ENCODE results near the gene CAPNS1. TPM values are rescaled to one million over a fixed set of nuclear protein-coding genes. Genes with fewer than 3 reads are reported as not detected.
A peak's percentile ranks its signal among the peaks of the same experiment; 100 is the strongest.

Gene CAPNS1
- total RNA-seq, 6 experiments from 2014 or later: 1,039 to 1,309 (median 1,209) TPM

GRCh38 chr19:36115453-36116343, 24.2 kb upstream of the CAPNS1 start, which contains the start of gene TBCB:
Gene TBCB, plus strand, starts transcription at chr19:36115468. Its CDS starts 93 bp downstream, at chr19:36115561.
- H3K4me1 Mint-ChIP-seq (ENCODE audit: low read depth): peaks cover 45% of the 10 kb centered on the region
- no peaks in the 10 kb centered on the region for H3K9me3 Mint-ChIP-seq
- no peak for TF ChIP-seq CTCF (IDR thresholded peaks at IDR 0.05)
- peak within 1 kb of the TSS; percentile 99 for H3K4me3 Mint-ChIP-seq
- no peak for DNase-seq
- peaks cover 3% of the 10 kb centered on the region for H3K27me3 Mint-ChIP-seq (ENCODE audit: insufficient read depth)
- peaks cover 36% of the 10 kb centered on the region for H3K36me3 Mint-ChIP-seq (ENCODE audit: low read depth)
- peak within 1 kb of the TSS; percentile 98 for H3K27ac Mint-ChIP-seq

DNA sequence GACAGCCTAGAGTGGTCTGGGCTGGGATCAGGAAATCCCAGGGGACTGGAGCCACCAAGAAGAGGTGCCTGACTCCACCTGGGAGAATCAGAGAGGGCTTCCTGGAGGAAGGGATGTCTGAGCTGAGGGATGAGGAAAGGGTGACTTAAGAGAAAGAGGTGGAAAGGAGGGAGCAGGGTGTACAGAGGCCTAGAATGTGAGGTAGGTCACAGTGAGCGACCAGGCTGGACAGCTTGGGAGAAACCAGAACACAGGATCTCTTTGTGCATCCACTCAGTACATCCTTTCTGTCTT, 23.6 kb upstream of the CAPNS1 start:
- Mint-ChIP-seq H3K4me1 (ENCODE audit: low read depth) (peaks cover 45% of the 10 kb centered on the region), H3K27me3 (ENCODE audit: insufficient read depth) (peaks cover 3% of the 10 kb centered on the region), H3K27ac (peak overlapping the region; percentile 98), H3K9me3 (no peaks in the 10 kb centered on the region), H3K4me3 (peak overlapping the region; percentile 99), H3K36me3 (ENCODE audit: low read depth) (peaks cover 36% of the 10 kb centered on the region)
- no peak for TF ChIP-seq CTCF (IDR thresholded peaks at IDR 0.05)
- DNase-seq: no peak

- H3K9me3 Mint-ChIP-seq: no peaks in the 10 kb centered on the region
- H3K4me1 Mint-ChIP-seq (ENCODE audit: low read depth): peaks cover 30% of the 10 kb centered on the region
- no peak for TF ChIP-seq CTCF (IDR thresholded peaks at IDR 0.05)
- DNase-seq: no peak
- H3K27ac Mint-ChIP-seq: no peak overlapping the region
- H3K4me3 Mint-ChIP-seq: no peak overlapping the region
- peaks cover 32% of the 10 kb centered on the region for H3K36me3 Mint-ChIP-seq (ENCODE audit: low read depth)
- H3K27me3 Mint-ChIP-seq (ENCODE audit: insufficient read depth): no peaks in the 10 kb centered on the region; the same call in 1 of the 2 replicates
Measured at GRCh38 chr19:36120092-36120983, 19.5 kb upstream of the CAPNS1 start.

GRCh38 chr19:36120984-36121358, 18.9 kb upstream of the CAPNS1 start:
- peaks cover 29% of the 10 kb centered on the region for H3K4me1 Mint-ChIP-seq (ENCODE audit: low read depth)
- no peaks in the 10 kb centered on the region; the same call in 1 of the 2 replicates for H3K27me3 Mint-ChIP-seq (ENCODE audit: insufficient read depth)
- H3K4me3 Mint-ChIP-seq: no peak overlapping the region
- no peaks in the 10 kb centered on the region for H3K9me3 Mint-ChIP-seq
- DNase-seq: no peak
- peaks cover 38% of the 10 kb centered on the region for H3K36me3 Mint-ChIP-seq (ENCODE audit: low read depth)
- H3K27ac Mint-ChIP-seq: no peak overlapping the region
- TF ChIP-seq CTCF (IDR thresholded peaks at IDR 0.05): no peak

- DNase-seq: no peak
- TF ChIP-seq CTCF (IDR thresholded peaks at IDR 0.05): no peak
- no peaks in the 10 kb centered on the region; the same call in 1 of the 2 replicates for H3K27me3 Mint-ChIP-seq (ENCODE audit: insufficient read depth)
- H3K4me3 Mint-ChIP-seq: no peak overlapping the region
- peaks cover 34% of the 10 kb centered on the region for H3K36me3 Mint-ChIP-seq (ENCODE audit: low read depth)
- no peak overlapping the region for H3K27ac Mint-ChIP-seq
- peaks cover 22% of the 10 kb centered on the region for H3K4me1 Mint-ChIP-seq (ENCODE audit: low read depth)
- H3K9me3 Mint-ChIP-seq: no peaks in the 10 kb centered on the region
Measured at GRCh38 chr19:36121486-36122124, 18.3 kb upstream of the CAPNS1 start.
